SK-N-MC (cell line): ENCODE measurements around the gene CNOT6L.

Experiments
- DNase-seq: peaks from one replicate; pipeline ENCODE4 v3.0.0-alpha.2; 2011; ENCODE audit warnings: low read depth, low spot score
- H3K27ac ChIP-seq: fragments of 200-600 bp; sonication (generic); 2 replicates; pipeline ENCODE4 v1.5.1; 2016; ENCODE audit warnings: mixed run types
- H3K36me3 ChIP-seq: fragments of 200-600 bp; sonication (generic); 2 replicates; pipeline ENCODE4 v1.6.1; 2017; ENCODE audit warnings: antibody characterized with exemption, low read length, mixed read lengths; ENCODE audit not compliant: insufficient read depth
- H3K4me3 ChIP-seq: fragments of 200-600 bp; sonication (generic); 2 replicates; pipeline ENCODE4 v1.5.1; 2016
- H3K9ac ChIP-seq: fragments of 200-600 bp; sonication (generic); 2 replicates; pipeline ENCODE4 v1.8.0; 2017; ENCODE audit warnings: mixed run types, mixed read lengths; ENCODE audit not compliant: insufficient read length
- H3K9me3 ChIP-seq: fragments of 200-600 bp; sonication (generic); 2 replicates; pipeline ENCODE4 v1.6.1; 2017; ENCODE audit warnings: low read depth, mild to moderate bottlenecking, antibody characterized with exemption, low read length, moderate library complexity, mixed read lengths
- EZH2 ChIP-seq: fragments of 200-600 bp; sonication (generic); IDR thresholded peaks from one replicate; pipeline ENCODE4 v1.6.1; 2017; ENCODE audit warnings: antibody characterized with exemption
- FOXP2 ChIP-seq: optimal IDR thresholded peaks from 2 replicates; pipeline ENCODE3; 2011; ENCODE audit warnings: mild to moderate bottlenecking, moderate library complexity; ENCODE audit not compliant: insufficient read depth; ENCODE audit errors: extremely low read length, control extremely low read depth
- POLR2AphosphoS5 ChIP-seq: IDR thresholded peaks from 2 replicates; pipeline ENCODE4 v1.6.1; 2012; ENCODE audit warnings: mild to moderate bottlenecking, low read depth, low read length, borderline replicate concordance

CNOT6L gene

GRCh38 chr4:77833126-77833724 is 14.1 kb upstream of the CNOT6L start:
- no peak for DNase-seq
- Histone ChIP-seq H3K4me3 (no peak overlapping the region), H3K36me3 (no peaks in the 10 kb centered on the region), H3K9me3 (no peaks in the 10 kb centered on the region), H3K9ac (no peak overlapping the region), H3K27ac (no peak overlapping the region)
- TF ChIP-seq EZH2 (no peak), FOXP2 (no peak), POLR2AphosphoS5 (no peak)

- H3K9ac ChIP-seq: no peak overlapping the region
- H3K9me3 ChIP-seq: no peaks in the 10 kb centered on the region
- DNase-seq: no peak
- no peak overlapping the region for H3K27ac ChIP-seq
- no peak for TF ChIP-seq FOXP2
- no peak for TF ChIP-seq POLR2AphosphoS5
- TF ChIP-seq EZH2: no peak
- H3K36me3 ChIP-seq: no peaks in the 10 kb centered on the region
- H3K4me3 ChIP-seq: no peak overlapping the region
These were observed 8.2 kb upstream of the CNOT6L start for GRCh38 chr4:77827343-77827742.

- Histone ChIP-seq H3K9me3 (no peaks in the 10 kb centered on the region), H3K4me3 (no peak overlapping the region), H3K9ac (no peak overlapping the region), H3K27ac (no peak overlapping the region), H3K36me3 (no peaks in the 10 kb centered on the region)
- no peak for DNase-seq
- TF ChIP-seq FOXP2 (no peak), EZH2 (no peak), POLR2AphosphoS5 (no peak)
These were observed 7.1 kb upstream of the CNOT6L start for GRCh38 chr4:77826275-77826674.

GRCh38 chr4:77821775-77822174 is 2.6 kb upstream of the CNOT6L start:
- DNase-seq: no peak
- Histone ChIP-seq H3K9me3 (no peaks in the 10 kb centered on the region), H3K27ac (no peak overlapping the region), H3K9ac (no peak overlapping the region), H3K4me3 (no peak overlapping the region), H3K36me3 (no peaks in the 10 kb centered on the region)
- TF ChIP-seq POLR2AphosphoS5 (no peak), FOXP2 (no peak), EZH2 (no peak)

GRCh38 chr4:77820649-77821561 is 1.7 kb upstream of the CNOT6L start:
- no peaks in the 10 kb centered on the region for H3K36me3 ChIP-seq
- no peak for DNase-seq
- TF ChIP-seq POLR2AphosphoS5 (no peak), EZH2 (no peak), FOXP2 (no peak)
- H3K4me3 ChIP-seq: peak overlapping the region; percentile 99
- H3K9me3 ChIP-seq: no peaks in the 10 kb centered on the region
- H3K9ac ChIP-seq: peak overlapping the region; percentile 93
- H3K27ac ChIP-seq: peak overlapping the region; percentile 89

GRCh38 chr4:77819843-77820648 is 878 bp upstream of the CNOT6L start:
- Histone ChIP-seq H3K9me3 (no peaks in the 10 kb centered on the region), H3K36me3 (no peaks in the 10 kb centered on the region), H3K4me3 (peak overlapping the region; percentile 99), H3K27ac (peak overlapping the region; percentile 89), H3K9ac (peak overlapping the region; percentile 93)
- TF ChIP-seq EZH2: no peak
- peak; percentile 80 for TF ChIP-seq FOXP2
- peak; percentile 93 for TF ChIP-seq POLR2AphosphoS5
- no peak for DNase-seq

- Histone ChIP-seq H3K36me3 (no peaks in the 10 kb centered on the region), H3K27ac (no peak overlapping the region; the same call in 1 of the 2 replicates), H3K9ac (peak overlapping the region; percentile 93), H3K4me3 (peak overlapping the region; percentile 99), H3K9me3 (no peaks in the 10 kb centered on the region)
- TF ChIP-seq EZH2 (no peak), FOXP2 (no peak), POLR2AphosphoS5 (no peak)
- DNase-seq: no peak
These were observed 255 bp upstream of the CNOT6L start for GRCh38 chr4:77819404-77819842.

- Histone ChIP-seq H3K9ac (peak overlapping the region; percentile 81), H3K9me3 (no peaks in the 10 kb centered on the region), H3K27ac (peak overlapping the region; percentile 75), H3K4me3 (peak overlapping the region; percentile 99), H3K36me3 (no peaks in the 10 kb centered on the region)
- DNase-seq: peak; percentile 64
- no peak for TF ChIP-seq FOXP2
- TF ChIP-seq EZH2: no peak
- TF ChIP-seq POLR2AphosphoS5: no peak
These were observed 1.0 kb downstream of the CNOT6L start for GRCh38 chr4:77818073-77818601.
